ENCODE measurements around the gene CCNA2. TPM values are rescaled to one million over a fixed set of nuclear protein-coding genes. Genes with fewer than 3 reads are reported as not detected.

CCNA2 gene
- total and polyA plus RNA-seq, 8 donors = 0.19 to 1.5 (median 0.54) TPM

- Histone ChIP-seq H3K4me1 (no peaks in the 10 kb centered on the region), H3K36me3 (no peaks in the 10 kb centered on the region), H3K9me3 (no peaks in the 10 kb centered on the region), H3K27ac (no peak overlapping the region), H3K4me3 (no peak overlapping the region), H3K27me3 (no peaks in the 10 kb centered on the region)
- FAIRE-seq = no peak
- no peak for ATAC-seq
- intact Hi-C loops (cut with DNase I) = no loop called here
- DNase-seq = no peak
- no peak for TF ChIP-seq CTCF (IDR thresholded peaks at IDR 0.05)
These were observed 36.4 kb upstream of the CCNA2 start for GRCh38 chr4:121860121-121860520.

GRCh38 chr4:121851354-121851753 is 27.7 kb upstream of the CCNA2 start:
- FAIRE-seq (no peak), DNase-seq (no peak), ATAC-seq (no peak)
- WGBS, 2 donors = 79 to 91% methylated on average over 1 of the region's 1 CpG
- Histone ChIP-seq H3K27me3 (no peaks in the 10 kb centered on the region), H3K4me1 (no peaks in the 10 kb centered on the region), H3K36me3 (no peaks in the 10 kb centered on the region), H3K27ac (no peak overlapping the region), H3K4me3 (no peak overlapping the region), H3K9me3 (no peaks in the 10 kb centered on the region)
- intact Hi-C loops (cut with DNase I) = no loop called here
- no peak for TF ChIP-seq CTCF (IDR thresholded peaks at IDR 0.05)

- 75 to 82% methylated on average over 6 of the region's 6 CpGs for WGBS, 2 donors
- peaks cover 0 to 7% (median 0%) of the 10 kb centered on the region in 3 donors for H3K36me3 ChIP-seq
These were observed 23.0 kb upstream of the CCNA2 start for GRCh38 chr4:121846662-121847061.

GRCh38 chr4:121842862-121843261 is 19.2 kb upstream of the CCNA2 start:
- no peaks in the 10 kb centered on the region for H3K9me3 ChIP-seq
- FAIRE-seq = no peak
- ATAC-seq = no peak
- no peak for TF ChIP-seq CTCF (IDR thresholded peaks at IDR 0.05)
- DNase-seq = no peak
- intact Hi-C loops (cut with DNase I) = no loop called here
- H3K27ac ChIP-seq = no peak overlapping the region
- no peak overlapping the region for H3K4me3 ChIP-seq
- H3K4me1 ChIP-seq = no peaks in the 10 kb centered on the region
- 89 to 94% methylated on average over 4 of the region's 4 CpGs for WGBS, 2 donors
- H3K36me3 ChIP-seq = peaks cover 0 to 7% (median 0%) of the 10 kb centered on the region in 3 donors
- H3K27me3 ChIP-seq = no peaks in the 10 kb centered on the region

More at GRCh38 chr4:121846662-121847061, 23.0 kb upstream of the CCNA2 start:
- intact Hi-C loops (cut with DNase I) = no loop called here
- no peak for DNase-seq
- FAIRE-seq = no peak
- no peaks in the 10 kb centered on the region for H3K9me3 ChIP-seq
- H3K4me1 ChIP-seq = no peaks in the 10 kb centered on the region
- ATAC-seq = no peak
- H3K27ac ChIP-seq = no peak overlapping the region
- H3K27me3 ChIP-seq = no peaks in the 10 kb centered on the region
- TF ChIP-seq CTCF (IDR thresholded peaks at IDR 0.05) = no peak
- no peak overlapping the region for H3K4me3 ChIP-seq

- intact Hi-C loops (cut with DNase I) = no loop called here
- Histone ChIP-seq H3K4me3 (no peak overlapping the region), H3K27me3 (no peaks in the 10 kb centered on the region), H3K9me3 (no peaks in the 10 kb centered on the region), H3K27ac (no peak overlapping the region), H3K36me3 (peaks cover 0 to 4% (median 0%) of the 10 kb centered on the region in 3 donors), H3K4me1 (no peaks in the 10 kb centered on the region)
- FAIRE-seq = no peak
- TF ChIP-seq CTCF (IDR thresholded peaks at IDR 0.05) = no peak
- ATAC-seq = no peak
- DNase-seq = no peak
These were observed 14.5 kb upstream of the CCNA2 start for GRCh38 chr4:121838136-121838535.
